ENCODE results near the gene OR10A6.

GRCh38 chr11:7965386-7965785 is 34.3 kb upstream of the OR10A6 start, which contains the start of gene NLRP10:
- TF ChIP-seq CTCF (IDR thresholded peaks at IDR 0.05) (no peak), POLR2A (IDR thresholded peaks at IDR 0.05) (no peak)

All from testis (tissue), 2 donors.